ENCODE measurements around the gene LGR5.
"Not testable (repeated sequence)": the region's sequence is repeated elsewhere in the genome, so short reads cannot be mapped to it uniquely, and the experiment has no call there.

Gene LGR5

DNA sequence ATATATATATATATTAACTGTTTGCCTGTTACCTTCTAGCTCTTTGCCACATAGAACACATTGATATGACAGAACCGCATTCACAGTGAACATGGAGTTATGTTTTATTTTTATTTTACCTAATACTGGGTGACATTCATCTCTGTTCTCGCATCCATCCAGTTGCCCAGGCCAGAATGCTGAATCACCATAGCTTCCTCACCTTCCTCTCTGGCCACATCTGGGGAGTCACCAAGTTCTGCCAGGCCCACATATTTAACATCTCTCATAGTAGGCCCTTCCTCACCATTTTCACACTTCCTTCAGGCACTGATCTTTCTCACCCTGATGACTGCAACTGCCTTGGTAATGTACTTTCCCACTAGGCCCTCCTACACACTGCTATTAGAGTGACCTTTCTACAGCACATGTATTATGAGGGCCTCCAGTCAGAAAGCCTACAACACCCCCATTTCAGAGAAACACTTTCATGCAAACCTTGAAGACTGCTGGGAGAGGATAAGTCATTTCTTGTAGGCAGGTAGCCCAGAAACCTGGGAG lies 106.8 kb downstream of the LGR5 start:
- in situ Hi-C loops (cut with HindIII; ENCODE audit: low sequenced_read_pairs), result no loop called here

DNA sequence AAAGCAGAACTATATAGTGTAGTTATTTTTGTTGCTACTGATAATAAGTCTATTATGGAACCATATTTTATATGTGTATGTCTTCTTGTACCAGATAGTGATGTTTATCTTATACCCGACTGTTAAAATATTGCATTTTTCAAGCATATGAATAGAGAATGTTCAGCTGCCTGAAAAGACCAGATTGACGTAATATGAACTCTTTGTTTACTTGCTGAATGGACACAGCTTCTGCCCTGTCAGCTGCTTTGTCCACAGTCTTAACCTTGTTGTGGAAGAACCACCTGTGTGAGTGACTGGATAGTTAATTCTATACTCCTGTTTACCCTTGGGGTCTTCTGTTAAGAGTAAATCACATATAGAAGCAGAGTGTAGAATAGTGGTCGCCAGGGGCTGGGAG lies 109.3 kb downstream of the LGR5 start:
- in situ Hi-C loops (cut with HindIII; ENCODE audit: low sequenced_read_pairs), result no loop called here

DNA sequence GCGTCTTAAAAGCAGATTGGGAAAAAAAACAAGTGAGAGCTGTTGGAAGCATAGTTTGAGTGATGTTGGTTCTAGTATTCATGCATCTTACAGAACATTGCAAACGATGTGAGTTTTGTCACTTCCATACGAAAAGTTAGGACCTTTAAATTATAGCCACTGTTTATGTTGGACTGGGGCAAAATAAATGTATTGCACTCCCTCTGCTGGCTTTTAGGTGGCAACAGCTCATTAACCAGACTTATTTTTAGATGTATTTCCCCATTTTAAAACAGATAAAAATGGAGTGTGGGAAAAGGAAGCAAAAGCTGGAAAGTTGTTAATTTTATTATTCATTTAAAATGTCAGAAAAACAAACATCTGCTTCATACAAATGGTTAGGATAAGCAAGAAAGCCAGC lies 111.9 kb downstream of the LGR5 start:
- in situ Hi-C loops (cut with HindIII; ENCODE audit: low sequenced_read_pairs), result no loop called here

DNA sequence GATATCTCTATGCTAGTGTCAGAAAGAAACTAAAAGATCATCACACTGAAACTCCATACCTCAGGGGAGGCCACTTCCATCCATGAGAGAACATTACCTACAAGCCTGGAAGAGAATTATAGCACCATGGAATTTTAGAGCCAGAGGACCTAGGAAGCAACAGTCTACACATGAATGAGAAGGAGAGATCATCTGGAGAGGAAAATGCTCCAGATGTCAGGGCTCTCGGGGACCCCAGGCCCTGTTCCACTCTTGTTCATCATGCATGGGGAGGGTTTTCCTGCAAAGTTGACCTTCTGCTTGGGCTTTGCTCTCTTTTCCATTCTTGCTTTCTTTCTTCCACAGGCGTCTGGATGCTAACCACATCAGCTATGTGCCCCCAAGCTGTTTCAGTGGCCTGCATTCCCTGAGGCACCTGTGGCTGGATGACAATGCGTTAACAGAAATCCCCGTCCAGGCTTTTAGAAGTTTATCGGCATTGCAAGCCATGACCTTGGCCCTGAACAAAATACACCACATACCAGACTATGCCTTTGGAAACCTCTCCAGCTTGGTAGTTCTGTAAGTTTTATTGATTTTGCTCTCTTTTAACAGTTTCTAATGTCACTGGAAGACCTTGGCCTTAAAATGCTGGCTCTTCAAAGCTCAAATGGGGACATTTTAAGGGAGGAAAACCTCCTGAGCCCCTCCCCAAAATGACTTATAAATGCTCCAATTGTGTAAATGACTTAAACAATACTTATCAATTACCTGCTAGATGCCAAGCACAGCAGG lies 113.3 kb downstream of the LGR5 start:
- in situ Hi-C loops (cut with HindIII; ENCODE audit: low sequenced_read_pairs), result no loop called here

DNA sequence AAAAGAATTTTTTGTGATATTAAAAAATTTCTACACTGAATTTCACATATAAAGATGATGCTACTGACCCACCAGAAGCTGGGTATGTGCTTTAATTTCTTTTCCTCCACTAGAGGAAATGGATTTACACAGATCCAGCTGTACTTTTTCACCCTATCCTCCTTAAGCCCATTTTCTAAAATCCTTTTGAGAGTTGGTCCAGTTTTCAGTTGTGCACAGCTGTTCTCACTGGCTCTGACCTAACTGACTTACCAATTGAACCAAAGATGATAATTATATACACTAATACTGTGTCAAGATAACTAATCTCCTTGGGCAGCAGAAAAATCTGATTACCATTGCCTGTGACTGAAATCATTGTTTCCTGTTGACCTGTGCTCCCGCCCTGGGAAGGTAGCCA lies 115.6 kb downstream of the LGR5 start:
- in situ Hi-C loops (cut with HindIII; ENCODE audit: low sequenced_read_pairs), result no loop called here

DNA sequence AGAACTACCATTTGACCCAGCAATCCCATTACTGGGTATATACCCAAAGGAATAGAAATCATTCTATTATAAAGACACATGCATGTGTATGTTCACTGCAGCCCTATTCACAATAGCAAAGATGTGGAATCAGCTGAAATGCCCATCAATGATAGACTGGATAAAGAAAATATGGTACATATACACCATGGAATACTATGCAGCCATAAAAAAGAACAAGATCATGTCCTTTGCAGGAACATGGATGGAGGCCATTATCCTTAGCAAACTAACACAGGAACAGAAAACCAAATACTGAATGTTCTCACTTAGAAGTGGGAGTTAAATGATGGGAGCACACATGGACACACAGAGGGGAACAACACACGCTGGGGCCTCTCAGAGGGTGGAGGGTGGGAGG lies 116.2 kb downstream of the LGR5 start:
- in situ Hi-C loops (cut with HindIII; ENCODE audit: low sequenced_read_pairs), result not testable (repeated sequence)

DNA sequence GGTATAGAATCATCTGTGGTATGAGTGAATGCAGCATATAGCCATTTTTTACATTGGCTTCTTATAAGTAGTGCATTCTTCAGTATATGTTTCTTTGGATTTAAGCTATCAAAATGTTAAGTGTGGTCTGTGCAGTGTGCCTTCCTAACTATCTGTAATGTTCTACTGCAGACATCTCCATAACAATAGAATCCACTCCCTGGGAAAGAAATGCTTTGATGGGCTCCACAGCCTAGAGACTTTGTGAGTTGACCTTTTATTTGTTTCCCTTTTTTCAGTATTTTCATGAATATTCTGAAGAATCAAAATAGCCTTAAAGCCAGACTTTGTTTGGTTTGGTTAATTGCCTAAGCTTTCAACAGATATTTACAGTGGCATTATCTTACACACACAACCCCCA lies 116.8 kb downstream of the LGR5 start:
- in situ Hi-C loops (cut with HindIII; ENCODE audit: low sequenced_read_pairs), result no loop called here

DNA sequence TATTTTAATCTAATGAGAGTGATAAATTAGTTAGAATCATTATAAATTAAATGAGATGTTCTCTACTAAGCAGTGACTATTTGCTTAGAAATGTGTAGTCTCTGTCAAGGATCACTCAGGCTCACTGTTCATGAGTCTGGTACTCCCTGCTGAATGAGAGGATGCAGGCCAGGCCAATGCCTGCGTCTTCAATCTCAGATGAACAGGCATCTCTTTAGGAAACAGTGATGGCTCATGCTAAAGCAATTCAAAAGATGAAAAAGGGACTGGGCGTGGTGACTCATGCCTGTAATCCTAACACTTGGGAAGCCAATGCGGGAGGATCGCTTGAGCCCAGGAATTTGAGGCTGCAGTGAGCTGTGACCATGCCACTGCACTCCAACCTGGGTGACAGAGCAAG lies 117.3 kb downstream of the LGR5 start:
- in situ Hi-C loops (cut with HindIII; ENCODE audit: low sequenced_read_pairs), result no loop called here

DNA sequence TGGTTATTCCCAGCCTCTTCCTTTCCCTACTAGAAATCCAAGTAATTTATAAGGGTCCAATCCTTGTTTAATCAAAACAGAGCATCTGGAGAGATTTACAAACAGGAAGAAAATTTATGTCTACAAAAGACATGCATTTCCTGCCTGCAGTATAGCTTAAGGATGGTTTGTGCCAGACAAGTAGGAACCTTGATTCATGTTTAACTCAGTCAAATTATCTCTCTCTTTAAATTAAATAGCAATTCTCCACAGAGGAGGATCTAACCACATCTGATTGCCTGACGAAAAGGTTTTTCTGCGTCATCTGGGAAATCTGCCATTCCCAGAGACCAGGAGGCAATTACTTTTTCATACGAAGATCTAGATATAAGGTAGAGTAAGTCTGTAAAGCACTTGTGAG lies 118.8 kb downstream of the LGR5 start:
- in situ Hi-C loops (cut with HindIII; ENCODE audit: low sequenced_read_pairs), result no loop called here

DNA sequence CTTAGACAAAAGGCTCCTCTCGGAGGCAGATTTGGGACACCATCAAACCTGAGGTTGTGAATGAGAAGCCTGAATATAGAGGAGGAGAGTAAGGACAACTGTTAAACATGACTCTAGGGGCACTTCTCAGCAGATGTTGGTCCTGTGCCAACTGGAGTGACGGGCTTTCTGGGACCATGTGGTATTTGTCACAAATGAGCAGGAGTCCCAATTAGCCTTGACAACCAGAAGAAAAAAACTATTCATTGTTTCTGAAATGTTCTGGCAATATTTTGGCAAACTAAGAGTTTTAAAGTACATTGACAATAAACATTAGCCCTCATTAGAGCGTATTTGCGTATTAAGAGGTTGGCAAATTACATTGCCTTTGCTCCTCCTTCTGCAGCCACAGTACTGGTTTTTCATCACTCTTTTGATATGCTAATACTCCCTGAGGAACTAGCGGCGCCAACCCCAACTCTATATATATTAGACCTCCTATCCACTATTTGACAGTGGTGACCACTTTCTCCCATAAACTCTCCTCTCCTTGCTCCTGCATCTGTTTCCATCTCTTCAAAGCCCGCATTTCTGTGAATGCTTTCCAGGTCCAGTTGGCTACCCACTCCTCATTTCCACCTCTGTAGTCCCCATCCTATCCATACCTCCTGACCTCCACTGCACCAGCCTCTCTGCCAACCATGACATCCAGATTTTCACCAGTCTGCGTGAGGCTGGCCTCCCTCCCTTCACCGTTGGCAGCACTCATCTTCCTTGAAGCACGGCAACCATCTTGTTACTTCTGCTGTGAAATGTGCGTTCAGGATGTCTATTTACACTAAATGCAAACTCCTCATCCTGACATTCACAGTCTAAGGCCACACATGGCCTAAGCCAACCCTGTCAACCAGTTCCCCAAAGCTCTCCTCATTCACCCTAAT lies 123.3 kb downstream of the LGR5 start:
- in situ Hi-C loops (cut with HindIII; ENCODE audit: low sequenced_read_pairs), result no loop called here

DNA sequence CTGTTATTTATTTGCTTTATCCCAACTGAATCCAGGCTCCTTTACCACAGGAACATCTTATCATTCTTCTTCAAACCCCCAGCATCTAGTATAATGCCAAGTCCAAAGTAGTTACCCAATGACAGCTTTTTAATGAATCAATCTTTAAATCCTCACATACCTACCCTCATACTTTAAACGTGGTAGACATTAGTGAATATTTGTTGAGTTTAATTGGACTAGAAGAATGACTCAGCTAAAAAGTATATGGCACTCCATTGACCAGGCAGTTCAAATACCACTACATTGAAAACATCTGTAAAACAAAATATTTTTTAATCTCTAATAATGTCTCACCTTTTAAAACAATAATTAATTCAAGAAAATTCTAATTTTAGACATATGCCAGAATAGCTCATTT lies 125.9 kb downstream of the LGR5 start:
- in situ Hi-C loops (cut with HindIII; ENCODE audit: low sequenced_read_pairs), result no loop called here

DNA sequence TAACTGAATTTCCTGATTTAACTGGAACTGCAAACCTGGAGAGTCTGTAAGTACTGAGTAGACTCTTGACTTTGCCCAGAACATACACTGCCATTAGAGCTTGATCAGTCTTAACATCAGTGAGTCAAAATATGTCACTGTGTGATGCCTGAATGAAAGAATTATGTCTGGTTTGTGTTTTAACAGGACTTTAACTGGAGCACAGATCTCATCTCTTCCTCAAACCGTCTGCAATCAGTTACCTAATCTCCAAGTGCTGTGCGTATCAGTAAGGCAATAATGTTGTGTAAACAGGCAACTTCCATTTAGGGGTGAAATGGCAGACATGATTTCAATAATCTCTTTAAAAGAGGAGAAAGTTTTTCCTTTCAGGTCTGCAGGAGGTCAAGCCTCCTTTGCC lies 127.1 kb downstream of the LGR5 start:
- in situ Hi-C loops (cut with HindIII; ENCODE audit: low sequenced_read_pairs), result no loop called here

DNA sequence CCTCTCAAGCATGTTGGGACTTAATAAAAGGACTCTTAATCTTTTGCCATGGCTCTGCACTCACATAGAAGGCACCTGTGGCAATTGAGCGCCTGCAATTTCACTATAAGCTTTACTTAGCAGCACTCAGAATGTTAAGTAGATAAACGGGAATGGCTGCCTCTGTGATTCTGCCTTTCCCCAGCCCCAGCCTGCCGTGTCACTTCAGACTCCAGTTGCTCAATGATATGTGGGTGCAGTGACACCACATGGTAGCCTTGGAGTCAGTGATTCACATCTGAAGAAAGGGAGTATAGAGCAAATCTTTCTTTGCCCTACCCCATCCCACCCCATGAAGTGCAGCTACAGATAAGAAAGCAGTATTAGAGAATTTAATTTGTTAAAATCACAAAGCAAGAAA lies 127.9 kb downstream of the LGR5 start:
- in situ Hi-C loops (cut with HindIII; ENCODE audit: low sequenced_read_pairs), result no loop called here

DNA sequence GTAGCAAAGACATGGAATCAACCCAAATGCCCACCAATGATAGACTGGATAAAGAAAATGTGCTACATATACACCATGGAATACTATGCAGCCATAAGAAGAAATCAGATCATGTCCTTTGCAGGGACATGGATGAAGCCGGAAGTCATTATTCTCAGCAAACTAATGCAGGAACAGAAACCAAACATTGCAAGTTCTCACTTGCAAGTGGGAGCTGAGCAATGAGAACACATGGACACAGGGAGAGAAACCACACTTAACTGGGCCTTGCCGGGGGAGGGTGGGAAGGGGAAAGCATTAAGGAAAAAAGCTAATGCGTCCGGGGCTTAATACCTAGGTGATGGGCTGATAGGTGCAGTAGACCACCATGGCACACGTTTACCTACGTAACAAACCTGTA lies 130.3 kb downstream of the LGR5 start:
- in situ Hi-C loops (cut with HindIII; ENCODE audit: low sequenced_read_pairs), result not testable (repeated sequence)

DNA sequence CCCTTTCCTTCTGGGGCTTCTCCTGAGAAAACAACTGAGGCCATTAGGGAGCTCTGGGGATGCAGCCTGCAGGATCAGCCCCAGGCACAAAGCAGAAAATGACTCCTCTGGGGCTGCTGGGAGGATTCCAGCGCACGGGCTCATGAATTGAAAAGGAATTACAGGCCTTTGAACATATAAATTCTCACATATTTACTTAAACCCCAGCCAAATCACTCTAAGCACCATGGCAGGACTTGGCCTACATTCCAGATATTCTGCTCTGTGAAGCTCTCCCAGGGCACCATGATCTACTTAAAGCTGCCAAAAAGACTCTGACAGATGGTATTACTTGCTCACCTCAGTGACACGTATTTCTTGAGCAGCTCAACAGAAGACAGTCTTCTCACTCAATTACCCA lies 136.9 kb downstream of the LGR5 start:
- in situ Hi-C loops (cut with HindIII; ENCODE audit: low sequenced_read_pairs), result no loop called here

DNA sequence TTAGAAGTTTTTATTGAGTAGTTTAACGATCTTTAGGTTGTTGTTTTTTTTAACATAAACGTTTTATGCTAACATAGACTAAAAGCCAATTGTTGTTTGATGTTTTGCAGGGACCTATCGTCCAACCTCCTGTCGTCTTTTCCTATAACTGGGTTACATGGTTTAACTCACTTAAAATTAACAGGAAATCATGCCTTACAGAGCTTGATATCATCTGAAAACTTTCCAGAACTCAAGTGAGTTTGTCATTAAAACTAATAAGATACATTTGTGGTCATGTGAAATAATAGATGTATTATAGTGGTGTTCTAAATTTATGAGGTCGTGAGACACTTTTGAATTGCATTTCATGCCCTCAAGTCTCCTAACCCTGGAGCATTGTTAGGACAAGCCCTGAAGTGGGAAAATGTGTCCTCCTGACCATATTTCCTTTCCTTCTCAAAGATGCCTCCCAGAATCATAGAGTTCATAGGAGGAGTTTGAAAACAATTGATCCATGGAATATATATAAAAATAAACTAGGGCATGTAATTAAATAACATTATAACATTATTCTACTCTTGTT lies 139.2 kb downstream of the LGR5 start:
- in situ Hi-C loops (cut with HindIII; ENCODE audit: low sequenced_read_pairs), result no loop called here

DNA sequence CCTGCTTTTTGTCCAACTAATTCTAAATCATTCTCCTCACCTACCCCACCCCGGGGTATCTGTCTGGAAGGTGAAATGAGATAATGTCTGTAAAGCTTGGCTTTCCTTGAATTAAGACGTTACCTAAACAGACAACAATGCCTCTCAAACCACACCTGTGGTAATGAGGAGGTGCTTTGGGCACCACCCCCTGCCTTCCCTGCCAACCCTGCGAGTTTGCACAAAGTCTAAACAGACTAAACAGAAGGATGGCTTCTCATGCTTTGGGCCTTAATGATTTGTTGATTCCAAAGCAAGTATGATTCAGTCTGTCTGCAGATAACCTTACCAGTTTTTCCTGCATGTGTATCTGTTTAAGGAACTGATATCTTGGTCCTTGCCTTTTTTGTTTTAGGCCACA lies 141.6 kb downstream of the LGR5 start:
- in situ Hi-C loops (cut with HindIII; ENCODE audit: low sequenced_read_pairs), result no loop called here

DNA sequence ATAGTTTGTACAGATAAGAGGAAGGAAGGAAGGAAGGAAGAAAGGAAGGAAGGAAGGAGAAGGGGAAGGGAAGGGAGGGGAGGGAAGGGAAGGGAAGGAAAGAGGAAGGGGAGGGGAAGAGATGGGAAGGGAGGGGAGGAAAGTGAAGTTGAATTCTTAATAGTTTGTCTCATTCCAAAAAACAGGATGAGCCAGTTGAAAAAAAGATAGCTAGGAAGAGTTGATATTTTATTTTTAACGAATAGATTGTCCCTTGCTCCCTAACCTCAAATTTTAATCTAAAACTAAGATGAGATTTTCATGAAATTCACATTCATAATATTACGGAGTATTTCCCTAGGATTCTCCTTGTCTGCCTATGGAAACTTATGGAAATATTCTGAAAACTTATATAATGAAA lies 143.3 kb downstream of the LGR5 start:
- in situ Hi-C loops (cut with HindIII; ENCODE audit: low sequenced_read_pairs), result no loop called here

DNA sequence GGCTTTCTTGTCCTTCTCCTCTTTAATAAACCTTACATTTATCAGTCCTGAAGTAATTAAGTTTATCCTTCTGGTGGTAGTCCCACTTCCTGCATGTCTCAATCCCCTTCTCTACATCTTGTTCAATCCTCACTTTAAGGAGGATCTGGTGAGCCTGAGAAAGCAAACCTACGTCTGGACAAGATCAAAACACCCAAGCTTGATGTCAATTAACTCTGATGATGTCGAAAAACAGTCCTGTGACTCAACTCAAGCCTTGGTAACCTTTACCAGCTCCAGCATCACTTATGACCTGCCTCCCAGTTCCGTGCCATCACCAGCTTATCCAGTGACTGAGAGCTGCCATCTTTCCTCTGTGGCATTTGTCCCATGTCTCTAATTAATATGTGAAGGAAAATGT lies 144.8 kb downstream of the LGR5 start:
- in situ Hi-C loops (cut with HindIII; ENCODE audit: low sequenced_read_pairs), result no loop called here

DNA sequence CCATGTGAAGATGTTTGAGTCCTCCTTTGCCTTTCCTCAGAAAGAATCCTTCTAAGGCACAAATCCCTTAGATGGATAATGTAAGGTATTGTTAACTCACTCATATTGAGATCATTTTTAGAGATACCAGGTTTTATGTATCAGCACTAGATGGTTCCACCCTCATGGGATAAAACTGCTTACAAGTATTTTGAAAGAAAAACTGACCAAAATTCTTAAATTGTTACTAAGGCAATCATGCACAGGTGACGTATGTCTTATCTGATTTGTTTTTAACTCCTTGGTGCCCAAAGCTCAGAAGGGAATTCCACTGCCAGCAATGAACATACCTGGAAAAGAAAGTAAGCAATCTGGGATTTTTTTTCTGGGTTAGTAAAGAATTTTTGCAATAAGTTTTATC lies 145.6 kb downstream of the LGR5 start:
- in situ Hi-C loops (cut with HindIII; ENCODE audit: low sequenced_read_pairs), result no loop called here

DNA sequence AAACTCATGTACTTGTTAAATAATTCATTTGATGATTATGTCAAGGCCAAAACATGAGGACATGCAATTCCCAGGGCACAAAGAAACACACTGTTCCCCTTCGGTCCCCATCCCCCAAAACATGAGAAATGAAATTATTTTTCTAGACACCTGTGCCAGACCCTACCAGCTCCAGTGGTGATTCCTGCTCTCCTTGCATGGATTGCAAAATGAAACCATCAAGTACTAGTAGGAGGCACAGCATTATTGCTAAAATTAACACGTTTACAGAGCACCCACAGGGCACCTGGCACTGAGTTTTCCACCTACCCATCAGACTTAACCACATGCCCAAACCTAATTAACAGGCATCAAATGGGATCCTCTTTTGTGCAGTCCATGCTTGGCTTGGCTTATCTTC lies 147.4 kb downstream of the LGR5 start:
- in situ Hi-C loops (cut with HindIII; ENCODE audit: low sequenced_read_pairs), result no loop called here

DNA sequence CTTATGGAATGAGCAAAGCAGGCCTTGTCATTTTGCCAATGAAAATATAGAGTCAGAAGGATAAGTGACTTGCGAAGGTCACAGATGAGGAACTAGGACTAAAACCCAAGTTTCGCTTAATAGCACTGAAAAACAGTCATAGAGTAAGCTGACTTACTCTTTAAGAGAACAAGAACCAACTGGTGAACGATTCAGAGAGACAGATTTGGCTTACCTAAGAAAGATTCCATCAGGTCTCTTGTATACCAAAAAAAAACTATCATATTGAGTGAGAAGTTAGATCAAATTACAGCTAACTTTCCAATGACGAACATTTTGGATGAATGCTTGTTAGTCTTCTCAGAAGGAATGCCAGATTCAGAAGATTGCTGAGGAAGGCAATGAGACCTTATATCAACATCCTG lies 149.9 kb downstream of the LGR5 start:
- in situ Hi-C loops (cut with HindIII; ENCODE audit: low sequenced_read_pairs), result no loop called here
